Measurements from ENCODE around the gene PNLIPRP2. TPM values are rescaled to one million over a fixed set of nuclear protein-coding genes. Genes with fewer than 3 reads are reported as not detected.

PNLIPRP2 gene
- total RNA-seq, 4 donors from 2014 or later = not detected

DNA sequence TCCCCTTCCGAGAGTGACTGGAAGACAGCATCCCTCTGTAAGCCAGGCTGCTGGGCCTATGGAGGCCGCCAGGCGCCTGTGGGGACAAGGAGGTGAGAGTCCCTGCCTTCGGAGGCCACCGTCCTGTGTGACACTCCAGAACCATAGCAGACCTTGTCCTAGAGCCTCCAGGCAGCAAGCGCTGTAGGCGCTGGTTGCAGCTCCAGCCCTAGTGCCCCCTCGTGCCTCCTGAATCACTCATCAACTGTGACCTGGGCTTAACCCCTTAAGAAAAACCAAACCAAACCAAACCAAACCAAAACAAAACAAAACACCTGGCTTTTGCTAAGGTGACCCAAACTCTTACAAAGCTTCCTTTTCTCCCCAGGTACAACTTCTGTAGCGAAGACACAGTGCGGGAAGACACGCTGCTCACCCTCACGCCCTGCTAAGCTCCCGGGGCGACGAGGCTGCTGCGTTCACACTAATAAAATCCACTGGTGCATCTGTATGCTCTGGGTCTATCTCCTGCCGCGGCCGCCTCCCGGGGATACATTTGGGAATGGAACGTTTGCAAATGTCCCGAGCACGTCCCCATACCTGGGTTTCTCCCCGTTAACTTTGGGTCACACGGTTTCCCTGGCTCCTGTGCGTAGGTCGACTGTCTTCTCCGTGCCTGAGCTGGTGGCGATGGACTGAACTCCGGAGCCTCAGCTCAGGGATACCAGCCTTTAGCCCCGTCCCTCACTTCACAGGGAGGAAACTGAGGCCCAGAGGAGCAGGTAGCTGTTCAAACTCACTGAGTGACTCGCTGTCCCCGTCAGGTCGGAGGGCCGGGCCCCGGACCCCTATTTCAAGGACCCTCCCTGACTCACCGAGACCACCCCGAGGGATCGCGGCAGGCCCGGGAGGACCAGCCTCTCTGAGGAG lies 11.8 kb upstream of the PNLIPRP2 start:
- DNase-seq = no peak
- no peak for TF ChIP-seq POLR2A (IDR thresholded peaks at IDR 0.05)
- TF ChIP-seq, protein P1, sequence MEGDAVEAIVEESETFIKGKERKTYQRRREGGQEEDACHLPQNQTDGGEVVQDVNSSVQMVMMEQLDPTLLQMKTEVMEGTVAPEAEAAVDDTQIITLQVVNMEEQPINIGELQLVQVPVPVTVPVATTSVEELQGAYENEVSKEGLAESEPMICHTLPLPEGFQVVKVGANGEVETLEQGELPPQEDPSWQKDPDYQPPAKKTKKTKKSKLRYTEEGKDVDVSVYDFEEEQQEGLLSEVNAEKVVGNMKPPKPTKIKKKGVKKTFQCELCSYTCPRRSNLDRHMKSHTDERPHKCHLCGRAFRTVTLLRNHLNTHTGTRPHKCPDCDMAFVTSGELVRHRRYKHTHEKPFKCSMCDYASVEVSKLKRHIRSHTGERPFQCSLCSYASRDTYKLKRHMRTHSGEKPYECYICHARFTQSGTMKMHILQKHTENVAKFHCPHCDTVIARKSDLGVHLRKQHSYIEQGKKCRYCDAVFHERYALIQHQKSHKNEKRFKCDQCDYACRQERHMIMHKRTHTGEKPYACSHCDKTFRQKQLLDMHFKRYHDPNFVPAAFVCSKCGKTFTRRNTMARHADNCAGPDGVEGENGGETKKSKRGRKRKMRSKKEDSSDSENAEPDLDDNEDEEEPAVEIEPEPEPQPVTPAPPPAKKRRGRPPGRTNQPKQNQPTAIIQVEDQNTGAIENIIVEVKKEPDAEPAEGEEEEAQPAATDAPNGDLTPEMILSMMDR (IDR thresholded peaks at IDR 0.05) = no peak
- no peaks in the 10 kb centered on the region for H3K9me3 ChIP-seq
- no peaks in the 10 kb centered on the region for H3K36me3 ChIP-seq
- intact Hi-C loops (cut with DNase I; ENCODE audit: low total_unique reads) = no loop called here
- no peaks in the 10 kb centered on the region for H3K27me3 ChIP-seq
- no peak overlapping the region for H3K4me3 ChIP-seq
- H3K27ac ChIP-seq = no peak overlapping the region
- no peaks in the 10 kb centered on the region for H3K4me1 ChIP-seq

DNA sequence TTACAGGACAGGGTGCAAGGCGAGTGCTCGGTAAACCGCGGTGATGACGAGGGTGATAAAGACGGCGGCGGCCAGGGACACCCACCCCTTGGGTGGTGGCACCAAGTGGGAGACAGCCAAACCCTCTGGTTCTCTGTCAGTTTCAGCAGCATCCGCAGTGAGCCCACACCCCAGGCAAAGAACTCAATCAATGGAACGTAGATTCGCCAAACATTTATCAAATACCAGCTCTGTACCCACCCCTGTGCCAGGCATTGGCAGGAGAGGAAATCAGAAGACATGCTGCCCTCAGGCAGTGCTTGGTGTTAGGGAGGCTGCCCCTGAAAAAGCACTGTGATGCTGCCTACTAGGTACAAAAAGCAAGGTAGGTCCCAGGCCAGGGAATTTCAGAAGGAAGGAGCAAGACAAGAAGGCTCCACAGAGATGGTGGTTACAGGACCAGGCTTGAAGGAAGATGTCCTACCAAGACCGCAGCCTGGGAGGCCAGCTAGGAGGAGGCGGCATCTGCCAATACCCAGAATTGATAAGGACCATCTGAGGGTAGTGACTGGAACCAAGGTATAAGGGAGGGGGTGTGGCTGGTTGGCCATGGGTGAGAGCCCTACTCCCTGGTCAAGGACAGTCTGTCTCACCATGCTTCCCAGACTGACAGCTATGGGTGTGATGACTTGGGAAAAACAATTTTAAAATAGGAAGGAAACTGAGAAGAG lies 10.2 kb upstream of the PNLIPRP2 start:
- H3K27ac ChIP-seq = no peak overlapping the region
- no peaks in the 10 kb centered on the region for H3K36me3 ChIP-seq
- TF ChIP-seq, protein P1 (IDR thresholded peaks at IDR 0.05) = no peak
- TF ChIP-seq POLR2A (IDR thresholded peaks at IDR 0.05) = no peak
- H3K9me3 ChIP-seq = no peaks in the 10 kb centered on the region
- no peak overlapping the region for H3K4me3 ChIP-seq
- no peaks in the 10 kb centered on the region for H3K4me1 ChIP-seq
- intact Hi-C loops (cut with DNase I; ENCODE audit: low total_unique reads) = no loop called here
- DNase-seq = no peak
- no peaks in the 10 kb centered on the region for H3K27me3 ChIP-seq

DNA sequence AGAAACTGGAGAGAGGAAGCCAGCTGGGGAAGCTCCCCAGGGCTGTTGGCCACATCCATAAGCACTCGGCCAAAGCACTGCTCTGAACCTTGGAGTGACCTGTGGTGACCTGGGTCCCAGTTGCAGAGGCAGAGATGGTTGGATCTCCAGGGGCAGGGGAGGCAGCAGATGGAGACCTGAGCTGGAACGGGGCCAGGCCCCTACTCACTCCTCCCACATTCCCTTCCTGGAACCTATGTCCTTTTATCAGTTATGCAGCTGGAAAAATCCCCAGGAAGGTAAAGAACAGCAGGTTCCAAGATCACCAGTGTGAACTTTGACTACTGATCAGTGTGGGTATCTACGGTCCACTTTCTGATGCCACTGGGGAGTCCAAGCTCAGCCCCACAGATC lies 9.6 kb upstream of the PNLIPRP2 start:
- intact Hi-C loops (cut with DNase I; ENCODE audit: low total_unique reads) = no loop called here
- H3K27ac ChIP-seq = no peak overlapping the region
- H3K9me3 ChIP-seq = no peaks in the 10 kb centered on the region
- no peak overlapping the region for H3K4me3 ChIP-seq
- TF ChIP-seq, protein P1 (IDR thresholded peaks at IDR 0.05) = no peak
- no peak for TF ChIP-seq POLR2A (IDR thresholded peaks at IDR 0.05)
- no peaks in the 10 kb centered on the region for H3K36me3 ChIP-seq
- H3K27me3 ChIP-seq = no peaks in the 10 kb centered on the region
- no peaks in the 10 kb centered on the region for H3K4me1 ChIP-seq
- DNase-seq = no peak

DNA sequence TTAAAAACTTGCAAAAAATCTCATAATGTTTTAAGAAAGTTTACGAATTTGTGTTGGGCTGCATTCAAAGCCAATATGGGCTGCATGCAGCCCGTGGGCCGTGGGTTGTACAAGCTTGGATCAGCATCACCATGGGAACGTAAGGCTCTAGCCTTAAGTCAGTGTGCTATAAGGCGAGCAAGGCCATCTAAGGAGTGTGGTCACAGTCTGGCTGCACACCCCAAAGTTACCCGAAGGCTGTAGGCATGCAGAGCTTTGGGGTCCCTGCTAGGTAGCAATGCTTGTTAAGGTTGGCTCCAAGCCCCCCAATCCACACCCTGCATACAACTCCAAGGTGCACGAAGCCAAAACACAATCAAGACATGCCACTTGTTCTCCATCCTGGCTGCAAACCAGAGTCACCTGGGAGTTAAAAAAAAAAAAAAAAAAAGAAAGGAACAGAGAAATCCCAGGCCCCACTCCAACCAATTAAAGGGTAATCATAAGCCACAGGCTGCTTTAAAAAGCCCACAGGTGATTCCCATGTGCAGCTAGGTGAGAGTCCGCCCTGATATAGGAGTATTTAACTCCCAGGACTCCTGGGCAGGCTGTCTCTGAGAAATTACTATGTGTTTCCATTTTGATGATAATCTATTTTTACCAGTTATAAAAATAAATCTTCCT lies 8.5 kb upstream of the PNLIPRP2 start:
- H3K36me3 ChIP-seq = no peaks in the 10 kb centered on the region
- intact Hi-C loops (cut with DNase I; ENCODE audit: low total_unique reads) = no loop called here

More for the DNA sequence above, 8.5 kb upstream of the PNLIPRP2 start:
- TF ChIP-seq, protein P1 (IDR thresholded peaks at IDR 0.05) = no peak
- TF ChIP-seq POLR2A (IDR thresholded peaks at IDR 0.05) = no peak
- Histone ChIP-seq H3K27me3 (no peaks in the 10 kb centered on the region), H3K4me3 (no peak overlapping the region), H3K9me3 (no peaks in the 10 kb centered on the region), H3K27ac (no peak overlapping the region), H3K4me1 (no peaks in the 10 kb centered on the region)
- no peak for DNase-seq
